ENCODE results near the gene BCAS4. TPM values are rescaled to one million over a fixed set of nuclear protein-coding genes. Genes with fewer than 3 reads are reported as not detected.

The BCAS4 gene
- total RNA-seq, 1 donor from 2014 or later = 3.9 TPM

DNA sequence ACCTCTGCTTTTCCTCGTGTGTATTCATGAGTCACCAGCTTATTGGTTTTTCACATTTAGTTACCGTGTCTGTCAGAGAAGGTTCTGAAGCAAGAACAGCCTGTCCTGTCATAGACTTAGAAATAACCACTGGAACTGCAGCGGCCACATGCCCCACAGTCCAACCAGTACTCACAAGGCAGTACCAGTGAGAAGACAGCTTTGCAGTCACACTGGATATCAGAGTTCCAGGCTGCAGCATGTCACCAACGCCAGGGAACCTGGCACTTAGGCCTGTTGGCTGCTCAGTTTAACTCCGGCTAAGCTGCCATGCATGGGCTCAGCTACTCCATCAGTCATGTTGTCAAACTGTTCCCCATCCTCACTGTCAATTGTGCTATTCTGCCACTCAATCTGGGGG, 96.3 kb downstream of the BCAS4 start:
- ATAC-seq = no peak
- intact Hi-C loops (cut with DNase I) = no loop called here
- TF ChIP-seq, protein P1, sequence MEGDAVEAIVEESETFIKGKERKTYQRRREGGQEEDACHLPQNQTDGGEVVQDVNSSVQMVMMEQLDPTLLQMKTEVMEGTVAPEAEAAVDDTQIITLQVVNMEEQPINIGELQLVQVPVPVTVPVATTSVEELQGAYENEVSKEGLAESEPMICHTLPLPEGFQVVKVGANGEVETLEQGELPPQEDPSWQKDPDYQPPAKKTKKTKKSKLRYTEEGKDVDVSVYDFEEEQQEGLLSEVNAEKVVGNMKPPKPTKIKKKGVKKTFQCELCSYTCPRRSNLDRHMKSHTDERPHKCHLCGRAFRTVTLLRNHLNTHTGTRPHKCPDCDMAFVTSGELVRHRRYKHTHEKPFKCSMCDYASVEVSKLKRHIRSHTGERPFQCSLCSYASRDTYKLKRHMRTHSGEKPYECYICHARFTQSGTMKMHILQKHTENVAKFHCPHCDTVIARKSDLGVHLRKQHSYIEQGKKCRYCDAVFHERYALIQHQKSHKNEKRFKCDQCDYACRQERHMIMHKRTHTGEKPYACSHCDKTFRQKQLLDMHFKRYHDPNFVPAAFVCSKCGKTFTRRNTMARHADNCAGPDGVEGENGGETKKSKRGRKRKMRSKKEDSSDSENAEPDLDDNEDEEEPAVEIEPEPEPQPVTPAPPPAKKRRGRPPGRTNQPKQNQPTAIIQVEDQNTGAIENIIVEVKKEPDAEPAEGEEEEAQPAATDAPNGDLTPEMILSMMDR (IDR thresholded peaks at IDR 0.05) = no peak
- H3K9me3 ChIP-seq = no peaks in the 10 kb centered on the region
- no peak overlapping the region for H3K27ac ChIP-seq
- no peaks in the 10 kb centered on the region for H3K4me1 ChIP-seq
- H3K4me3 ChIP-seq = no peak overlapping the region
- H3K27me3 ChIP-seq (ENCODE audit: low read depth) = no peaks in the 10 kb centered on the region
- no peak for DNase-seq
- peaks cover 74% of the 10 kb centered on the region for H3K36me3 ChIP-seq

DNA sequence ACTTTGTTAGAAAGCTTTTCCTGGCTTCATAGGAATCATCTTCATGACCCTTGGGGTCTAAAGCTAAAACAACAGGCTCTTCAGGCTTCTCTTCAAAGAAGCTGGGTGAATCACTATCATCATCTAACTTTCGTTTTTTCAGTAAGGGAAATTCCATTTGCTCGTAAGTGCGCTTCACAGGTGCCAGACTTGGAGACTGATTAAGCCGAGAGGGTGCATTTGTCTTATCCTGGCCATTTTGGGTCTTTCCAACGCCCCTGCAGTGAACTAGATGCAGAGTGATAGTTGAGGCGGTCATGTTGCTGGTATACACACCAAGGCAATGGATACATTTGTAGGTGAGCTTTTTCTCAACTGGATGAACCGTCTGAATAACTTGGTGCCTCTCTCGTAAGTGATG, 97.5 kb downstream of the BCAS4 start:
- Histone ChIP-seq H3K4me1 (no peaks in the 10 kb centered on the region), H3K27me3 (ENCODE audit: low read depth) (no peaks in the 10 kb centered on the region), H3K4me3 (no peak overlapping the region), H3K36me3 (peaks cover 87% of the 10 kb centered on the region), H3K9me3 (no peaks in the 10 kb centered on the region), H3K27ac (no peak overlapping the region)
- intact Hi-C loops (cut with DNase I) = no loop called here
- ATAC-seq (no peak), DNase-seq (no peak)
- TF ChIP-seq, protein P1 (IDR thresholded peaks at IDR 0.05) = no peak

DNA sequence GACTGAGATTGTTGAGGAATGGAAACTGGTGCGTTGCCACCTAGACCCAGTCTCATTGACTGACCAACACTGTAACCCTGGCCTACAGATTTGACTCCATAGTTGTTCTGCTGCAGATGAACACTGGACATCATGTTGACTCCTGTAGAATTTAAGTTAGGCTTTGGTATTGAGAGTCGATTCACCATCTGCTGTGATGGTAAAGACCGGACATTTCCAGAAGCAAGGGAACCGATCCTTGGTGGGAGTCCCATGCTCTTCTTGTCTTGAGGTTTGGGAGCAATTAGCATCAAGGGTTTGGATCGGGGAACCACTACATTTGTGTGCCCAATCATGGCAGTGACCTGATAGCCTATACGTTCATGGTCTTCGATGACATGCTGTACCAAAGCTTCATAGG, 98.8 kb downstream of the BCAS4 start:
- no peak overlapping the region for H3K4me3 ChIP-seq
- intact Hi-C loops (cut with DNase I) = no loop called here
- no peaks in the 10 kb centered on the region for H3K27me3 ChIP-seq (ENCODE audit: low read depth)
- no peaks in the 10 kb centered on the region for H3K9me3 ChIP-seq
- TF ChIP-seq, protein P1 (IDR thresholded peaks at IDR 0.05) = no peak
- H3K36me3 ChIP-seq = peaks cover 96% of the 10 kb centered on the region
- no peak for DNase-seq
- no peak overlapping the region for H3K27ac ChIP-seq
- no peak for ATAC-seq
- H3K4me1 ChIP-seq = no peaks in the 10 kb centered on the region

DNA sequence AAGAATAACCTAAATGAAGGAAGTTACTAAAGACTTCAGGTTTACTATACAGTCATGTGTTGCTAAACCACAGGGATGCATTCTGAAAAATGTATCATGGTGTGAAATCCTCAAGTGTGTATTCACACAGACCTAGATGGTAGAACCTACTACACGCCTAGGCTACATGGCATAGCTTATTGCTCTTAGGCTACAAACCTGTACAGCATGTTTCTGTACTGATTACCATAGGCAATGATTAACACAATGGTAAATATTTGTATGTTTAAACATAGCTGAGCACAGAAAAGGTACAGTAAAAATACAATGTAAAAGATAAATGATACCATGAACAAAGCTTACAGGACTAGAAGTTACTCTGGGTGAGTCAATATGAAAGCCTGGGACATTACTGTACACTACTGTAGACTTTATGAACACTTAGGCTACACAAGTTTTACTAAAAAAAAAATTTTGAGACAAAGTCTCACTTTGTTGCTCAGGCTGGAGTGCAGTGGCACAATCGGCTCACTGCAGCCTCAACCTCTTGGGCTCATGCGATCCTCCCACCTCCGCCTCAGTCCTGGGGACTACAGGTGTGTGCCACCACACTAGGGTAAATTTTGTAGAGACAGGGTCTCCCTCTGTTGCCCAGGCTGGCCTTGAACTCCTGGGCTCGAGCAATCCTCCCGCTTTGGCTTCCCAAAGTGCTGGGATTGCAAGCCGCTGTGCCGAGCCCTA, 100.4 kb downstream of the BCAS4 start:
- peaks cover 97% of the 10 kb centered on the region for H3K36me3 ChIP-seq
- H3K27ac ChIP-seq = no peak overlapping the region
- H3K4me3 ChIP-seq = no peak overlapping the region
- DNase-seq (no peak), ATAC-seq (no peak)
- H3K4me1 ChIP-seq = no peaks in the 10 kb centered on the region
- intact Hi-C loops (cut with DNase I) = no loop called here
- H3K9me3 ChIP-seq = no peaks in the 10 kb centered on the region
- TF ChIP-seq, protein P1 (IDR thresholded peaks at IDR 0.05) = no peak
- no peaks in the 10 kb centered on the region for H3K27me3 ChIP-seq (ENCODE audit: low read depth)

DNA sequence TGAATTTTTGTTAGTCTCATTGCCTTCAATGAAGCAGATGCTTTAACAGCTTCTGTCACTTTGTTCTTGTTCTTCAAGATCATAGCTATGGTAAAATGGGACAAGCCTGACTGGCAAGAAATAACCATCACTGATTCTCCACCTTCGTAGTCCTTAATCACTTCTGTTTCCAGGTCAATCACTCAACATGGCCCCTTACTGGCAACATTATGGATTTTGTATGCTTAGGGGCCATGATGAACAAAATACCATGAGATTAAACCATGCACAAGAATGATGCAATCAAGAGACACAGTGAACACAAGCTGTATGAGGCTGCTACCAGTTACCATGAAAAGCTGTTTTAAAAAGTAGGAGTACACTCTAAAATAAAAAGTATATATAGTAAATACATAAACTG, 103.6 kb downstream of the BCAS4 start:
- no peak overlapping the region for H3K4me3 ChIP-seq
- no peak for DNase-seq
- intact Hi-C loops (cut with DNase I) = no loop called here
- no peaks in the 10 kb centered on the region for H3K27me3 ChIP-seq (ENCODE audit: low read depth)
- H3K4me1 ChIP-seq = peaks cover 8% of the 10 kb centered on the region
- TF ChIP-seq, protein P1 (IDR thresholded peaks at IDR 0.05) = no peak
- H3K9me3 ChIP-seq = no peaks in the 10 kb centered on the region
- ATAC-seq = no peak
- no peak overlapping the region for H3K27ac ChIP-seq
- peaks cover 87% of the 10 kb centered on the region for H3K36me3 ChIP-seq

Data from lower lobe of right lung (tissue), 2 donors.